CMK (cell line): ENCODE measurements around the gene ADH6.
"Not testable (repeated sequence)": the region's sequence is repeated elsewhere in the genome, so short reads cannot be mapped to it uniquely, and the experiment has no call there.

Source experiments
- DNase-seq: peaks from one replicate; pipeline ENCODE4 v3.0.0-alpha.2; 2010; ENCODE audit warnings: low read depth

Gene ADH6

DNA sequence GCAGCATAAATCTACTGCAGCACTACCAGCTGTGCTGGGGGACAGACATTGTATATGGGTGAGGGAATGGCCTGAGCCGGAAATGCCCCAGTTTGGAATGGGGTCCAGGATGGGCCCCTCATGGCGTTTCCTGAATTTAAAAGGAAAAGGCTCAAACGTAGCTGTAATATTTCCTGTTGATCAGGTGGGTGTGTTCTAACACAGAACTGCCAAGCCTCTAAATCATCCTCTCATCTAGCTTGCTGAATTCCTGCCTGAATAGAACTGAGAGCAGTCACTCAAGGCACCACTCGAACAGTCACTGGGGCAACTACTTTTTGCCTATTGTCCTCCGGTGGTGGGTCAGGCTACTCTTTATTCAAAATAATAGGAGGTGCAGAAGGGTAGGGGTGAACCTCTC is 28.7 kb downstream of the ADH6 start:
- no peak for DNase-seq

DNA sequence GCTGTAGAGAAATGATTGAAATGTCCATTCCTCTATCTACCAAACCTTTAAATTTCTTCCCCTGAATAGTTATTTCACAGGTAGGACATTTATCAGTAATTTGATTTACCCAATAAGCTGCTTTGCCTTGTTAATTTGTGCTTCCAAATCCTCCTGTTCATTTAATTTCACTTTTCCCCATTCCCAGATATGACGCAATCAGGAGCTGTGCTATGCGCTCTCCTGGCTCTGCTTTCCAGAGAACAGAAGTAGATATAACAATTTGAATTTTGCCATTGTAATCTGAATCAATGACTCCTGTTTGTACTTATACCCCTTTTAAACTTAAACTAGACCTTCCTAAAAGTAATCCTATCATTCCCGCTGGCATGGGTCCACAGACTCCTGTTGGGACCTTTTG is 29.1 kb downstream of the ADH6 start:
- DNase-seq, result not testable (repeated sequence)

DNA sequence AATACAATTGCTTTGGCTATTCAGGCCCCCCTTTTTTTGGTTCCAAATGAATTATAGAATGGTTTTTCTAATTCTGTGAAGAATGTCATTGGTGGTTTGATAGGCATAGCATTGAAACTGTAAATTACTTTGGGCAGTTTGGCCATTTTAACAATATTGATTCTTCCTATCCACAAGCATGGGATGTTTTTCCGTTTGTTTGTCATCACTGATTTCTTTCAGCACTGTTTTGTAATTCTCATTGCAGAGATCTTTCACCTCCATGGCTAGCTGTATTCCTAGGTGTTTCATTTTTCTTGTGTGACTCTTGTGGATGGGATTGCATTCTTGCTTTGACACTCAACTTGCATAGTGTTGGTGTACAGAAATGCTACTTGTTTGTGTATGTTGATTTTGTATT is 33.0 kb downstream of the ADH6 start:
- DNase-seq, result no peak

DNA sequence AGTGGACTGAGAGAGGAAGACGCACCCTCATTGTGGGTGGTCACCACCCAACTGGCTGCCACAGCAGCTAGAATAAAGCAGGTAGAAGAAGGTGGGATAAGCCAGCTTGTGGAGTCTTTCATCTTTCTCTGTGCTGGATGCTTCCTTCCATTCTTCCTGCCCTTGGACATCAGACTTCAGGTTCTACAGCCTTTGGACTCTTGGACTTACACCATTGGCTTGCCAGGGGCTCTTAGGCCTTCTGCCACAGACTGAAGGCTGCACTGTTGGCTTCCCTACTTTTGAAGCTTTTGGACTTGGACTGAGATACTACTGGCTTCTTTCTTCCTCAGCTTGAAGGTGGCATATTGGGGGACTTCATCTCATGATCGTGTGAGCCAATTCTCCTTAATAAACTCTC is 33.5 kb downstream of the ADH6 start:
- DNase-seq, result no peak

DNA sequence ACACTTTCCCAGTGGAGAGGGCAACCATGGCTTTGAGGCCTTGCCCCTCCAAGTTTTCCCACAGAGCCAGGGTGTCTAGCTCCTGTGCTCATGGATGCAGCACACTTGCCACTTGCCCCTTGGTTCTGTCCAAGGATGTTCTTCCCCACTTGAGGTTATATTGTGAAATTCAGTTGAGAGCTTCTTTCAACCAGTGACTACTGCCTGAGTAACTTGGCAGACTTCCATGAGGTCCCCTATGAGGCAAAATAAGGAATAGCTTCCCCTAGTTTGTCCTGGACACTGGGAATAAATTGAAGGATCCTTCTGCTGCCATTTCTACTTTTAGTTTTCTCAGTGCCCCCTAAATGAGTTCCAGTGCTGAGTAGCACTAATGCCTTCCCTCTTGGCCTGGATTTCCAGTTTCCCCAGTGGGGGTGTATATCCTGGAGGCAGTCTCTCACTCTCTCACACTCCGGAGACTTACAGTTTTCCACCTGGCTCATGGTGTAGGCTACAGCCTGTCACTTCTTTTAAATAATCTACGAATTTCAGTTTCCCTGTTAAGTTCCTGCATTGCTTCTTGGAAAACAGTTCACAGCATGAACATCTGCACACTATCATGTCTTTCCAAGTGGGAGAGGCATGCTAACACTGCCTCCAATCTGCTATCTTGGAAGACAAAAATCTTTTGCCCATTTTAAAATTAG is 38.5 kb downstream of the ADH6 start:
- DNase-seq, result no peak

DNA sequence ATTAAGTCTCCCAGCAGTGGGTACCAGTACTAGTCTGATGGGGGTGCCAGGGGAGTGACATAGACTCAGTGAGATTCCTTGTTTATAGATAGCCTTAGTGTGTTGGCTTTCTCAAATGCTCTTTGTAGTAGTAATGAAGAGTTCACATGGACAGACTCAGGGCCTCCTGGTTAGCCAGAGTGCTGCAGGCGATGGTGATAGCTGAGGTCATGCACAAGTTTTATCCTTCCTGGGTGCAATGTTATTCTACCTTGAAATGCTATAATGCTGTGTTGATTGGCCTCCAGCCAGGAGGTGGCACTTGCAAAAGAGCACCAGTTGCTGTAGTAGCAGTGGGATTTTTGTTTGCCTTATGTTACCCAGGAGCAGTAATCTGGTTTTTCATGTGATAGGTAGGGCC is 39.4 kb downstream of the ADH6 start:
- no peak for DNase-seq

DNA sequence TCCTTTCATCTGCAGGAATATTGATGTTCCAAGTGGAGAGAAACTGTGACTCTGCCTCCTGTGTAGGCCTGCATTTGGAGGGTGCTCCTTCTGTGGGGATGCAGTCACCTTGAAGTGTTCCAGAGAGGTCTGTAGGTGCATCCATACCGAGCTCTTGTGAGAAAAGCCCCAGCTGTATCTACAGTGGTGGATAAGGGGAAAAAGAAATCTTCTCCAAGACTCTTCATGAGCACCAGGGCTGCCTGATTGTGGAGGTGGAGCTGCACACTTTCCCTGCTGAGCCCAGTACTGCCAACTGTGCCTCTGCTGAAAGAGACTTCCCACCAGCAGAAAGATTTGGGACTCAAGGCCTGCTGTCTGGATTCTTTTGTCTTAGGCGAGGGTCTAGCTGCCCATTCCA is 39.9 kb downstream of the ADH6 start:
- DNase-seq, result no peak

DNA sequence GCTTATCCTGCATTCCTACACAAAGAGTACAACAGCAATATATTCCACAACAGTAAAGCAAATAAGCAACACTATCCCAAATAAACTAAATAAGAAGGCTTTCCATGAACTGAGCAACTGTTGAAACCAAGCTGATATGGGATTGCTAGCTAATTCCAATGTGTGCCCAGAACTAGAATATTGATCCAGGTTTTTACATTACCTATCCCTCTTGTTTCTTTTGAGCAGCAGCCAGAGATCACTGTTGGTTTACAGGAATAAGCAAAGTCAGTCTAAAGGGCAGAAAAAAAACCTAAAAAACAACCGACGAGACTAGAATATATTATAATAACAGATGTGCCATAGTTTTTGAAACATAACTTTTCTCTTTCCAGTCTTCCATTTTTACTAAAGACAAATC is 52.5 kb downstream of the ADH6 start:
- DNase-seq, result no peak

DNA sequence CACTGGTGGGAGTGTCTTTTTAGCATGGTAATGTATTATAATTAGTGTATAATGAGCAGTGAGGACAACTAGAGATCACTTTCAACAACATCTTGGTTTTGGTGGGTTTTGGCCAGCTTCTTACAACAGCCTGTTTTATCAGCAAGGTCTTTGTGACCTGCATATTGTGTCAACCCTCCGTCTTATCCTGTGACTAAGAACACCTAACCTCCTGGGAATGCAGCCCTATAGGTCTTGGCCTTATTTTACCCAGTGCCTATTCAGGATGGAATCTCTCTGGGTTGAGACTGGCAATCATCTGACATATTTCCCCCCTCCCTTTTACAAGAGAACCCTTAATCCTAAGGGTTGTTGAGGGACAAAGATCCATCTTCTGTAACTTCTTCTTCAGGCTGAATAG is 53.1 kb downstream of the ADH6 start:
- no peak for DNase-seq

DNA sequence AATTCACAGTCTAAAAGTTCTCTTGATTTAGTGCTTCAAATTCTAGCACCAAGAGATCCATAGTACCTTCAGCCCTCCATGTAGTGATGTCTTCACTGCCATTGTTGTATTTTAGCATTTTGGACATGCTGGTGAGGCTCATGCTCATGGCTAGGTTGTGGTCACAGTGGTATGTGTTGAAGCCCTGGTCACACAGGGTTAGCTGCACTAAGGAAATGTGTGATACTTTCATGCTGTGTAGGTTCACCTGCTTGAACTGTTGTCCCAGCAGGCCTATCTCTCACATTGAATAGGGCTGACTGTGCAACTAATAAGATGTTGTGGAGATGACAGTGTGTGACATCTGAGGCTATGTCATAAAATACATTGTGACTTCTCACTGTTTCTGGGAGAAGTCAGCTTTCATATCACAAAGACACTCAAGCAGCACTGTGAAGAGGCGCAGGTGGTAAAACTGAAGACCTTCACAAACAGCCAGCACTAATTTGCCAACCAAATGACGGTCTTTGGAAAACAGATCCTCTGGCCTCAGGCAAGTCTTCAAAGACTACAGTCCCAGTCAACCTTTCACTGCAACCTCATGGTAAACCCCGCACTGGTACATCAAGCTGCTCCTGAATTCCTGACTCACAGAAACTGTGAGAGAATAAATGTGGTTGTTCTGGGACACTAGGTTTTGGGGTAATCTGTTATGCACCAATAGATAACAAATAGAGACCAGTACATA is 57.5 kb downstream of the ADH6 start:
- no peak for DNase-seq

DNA sequence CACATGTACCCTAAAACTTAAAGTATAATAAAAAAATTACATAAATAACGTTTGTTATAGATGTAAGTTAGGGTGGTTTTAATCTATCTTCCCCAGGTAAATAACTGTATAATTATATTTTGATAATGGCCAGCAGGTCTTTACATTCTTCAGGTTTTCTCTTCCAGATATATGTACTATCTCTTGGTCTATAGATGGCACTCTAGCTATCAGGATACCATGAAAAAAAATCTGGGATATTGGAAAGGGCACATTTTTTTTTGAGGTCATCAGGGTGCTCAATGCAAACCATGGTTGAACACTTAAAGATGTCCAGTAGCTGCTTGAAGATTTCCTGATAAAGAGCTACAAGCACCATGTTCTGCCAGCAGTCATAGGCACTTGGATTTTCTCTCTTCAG is 59.3 kb downstream of the ADH6 start:
- no peak for DNase-seq

DNA sequence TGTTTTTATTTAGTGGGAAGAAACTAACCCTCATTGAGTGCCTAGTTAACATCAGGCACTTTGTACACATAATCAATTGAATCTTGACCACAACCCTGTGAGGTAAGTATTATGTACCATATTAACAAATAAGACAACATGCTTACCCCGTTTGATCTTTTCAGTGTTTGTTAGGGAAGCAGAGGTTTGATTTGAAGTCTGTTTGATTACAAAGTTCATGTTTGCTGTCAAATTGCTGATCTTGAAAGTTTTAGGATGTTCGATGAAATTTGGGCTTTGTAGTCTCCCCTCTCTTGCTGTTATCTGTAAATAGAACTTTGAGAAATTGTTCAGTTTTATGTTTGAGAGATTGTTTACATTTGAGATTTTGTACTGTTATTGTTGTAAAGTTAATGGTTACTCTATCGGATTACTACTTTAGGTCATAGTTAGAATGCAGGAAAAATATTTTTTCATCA is 61.5 kb downstream of the ADH6 start:
- DNase-seq, result no peak

DNA sequence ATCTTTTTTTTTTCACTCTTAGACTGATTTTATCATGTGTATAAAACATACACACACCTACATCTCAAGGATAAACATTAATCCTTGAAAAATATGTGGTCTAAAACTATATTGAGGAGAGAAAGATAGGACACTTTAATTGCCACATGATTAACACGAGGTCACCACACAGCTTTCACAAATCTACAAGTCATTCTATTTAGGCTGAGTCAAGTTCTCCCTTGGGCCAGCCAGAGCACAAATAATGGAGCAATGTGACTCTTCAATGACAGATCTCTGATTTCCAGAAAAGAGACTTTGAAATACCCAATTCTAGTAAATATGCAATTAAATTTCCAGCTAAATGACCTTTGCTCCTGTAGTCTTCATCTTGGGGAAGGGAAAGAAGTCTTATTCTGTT is 62.1 kb downstream of the ADH6 start:
- DNase-seq, result no peak

DNA sequence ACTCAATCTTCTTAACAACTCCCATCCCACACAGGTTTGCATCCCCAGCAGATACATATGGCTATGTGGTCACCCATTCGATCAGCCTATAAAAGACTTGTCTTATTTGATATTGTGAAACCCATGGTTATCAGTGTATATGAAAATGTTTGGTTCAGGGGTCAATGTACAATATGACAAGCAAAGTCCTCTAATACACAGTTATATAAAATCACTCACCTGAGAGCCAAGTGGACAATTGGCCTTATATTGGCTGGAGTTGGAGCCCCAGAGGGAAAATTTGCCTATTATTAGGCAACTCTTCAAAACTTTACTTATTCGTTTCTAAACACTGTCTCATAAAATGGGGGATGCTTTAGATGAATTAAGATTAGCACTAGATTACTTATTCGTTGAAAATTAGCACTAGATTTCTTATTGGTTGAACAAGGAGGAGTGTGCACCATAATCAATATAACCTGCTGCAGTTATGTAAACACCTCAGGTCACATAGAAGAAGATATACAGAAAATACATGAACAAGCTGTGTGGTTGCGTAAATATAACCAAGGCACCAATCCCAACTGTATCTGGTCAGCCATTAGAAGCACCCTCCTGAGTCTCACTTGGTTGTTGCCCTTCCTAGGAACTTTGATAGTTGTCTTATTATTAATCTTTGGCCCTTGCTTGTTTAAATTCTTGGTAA is 64.2 kb downstream of the ADH6 start:
- DNase-seq, result no peak
